ENCODE data around the gene ABCB4.

ABCB4 gene

GRCh38 chr7:87424075-87424474 lies 51.4 kb downstream of the ABCB4 start:
- DNase-seq (ENCODE audit: low read depth), result no peak

- DNase-seq (ENCODE audit: low read depth), result no peak
These were observed 55.3 kb downstream of the ABCB4 start for GRCh38 chr7:87420173-87420572.

GRCh38 chr7:87416682-87417587 lies 58.5 kb downstream of the ABCB4 start:
- peak; percentile 60 for DNase-seq (ENCODE audit: low read depth)

GRCh38 chr7:87414794-87415188 lies 60.7 kb downstream of the ABCB4 start:
- DNase-seq (ENCODE audit: low read depth), result no peak

GRCh38 chr7:87413951-87414793 lies 61.3 kb downstream of the ABCB4 start:
- DNase-seq (ENCODE audit: low read depth), result peak; percentile 64

GRCh38 chr7:87413029-87413428 lies 62.5 kb downstream of the ABCB4 start:
- DNase-seq (ENCODE audit: low read depth), result peak; percentile 71

GRCh38 chr7:87411186-87411585 lies 64.3 kb downstream of the ABCB4 start:
- DNase-seq (ENCODE audit: low read depth), result peak; percentile 8

- no peak for DNase-seq (ENCODE audit: low read depth)
These were observed 70.8 kb downstream of the ABCB4 start for GRCh38 chr7:87404674-87405073.

GRCh38 chr7:87398446-87398845 lies 77.0 kb downstream of the ABCB4 start:
- DNase-seq (ENCODE audit: low read depth), result peak; percentile 57

GRCh38 chr7:87395442-87396020 lies 79.9 kb downstream of the ABCB4 start:
- no peak for DNase-seq (ENCODE audit: low read depth)

- DNase-seq (ENCODE audit: low read depth), result no peak
These were observed 84.3 kb downstream of the ABCB4 start for GRCh38 chr7:87391020-87391701.

GRCh38 chr7:87380905-87381304 lies 94.6 kb downstream of the ABCB4 start:
- no peak for DNase-seq (ENCODE audit: low read depth)

GRCh38 chr7:87375662-87376435 lies 99.6 kb downstream of the ABCB4 start:
- DNase-seq (ENCODE audit: low read depth), result no peak

- peak; percentile 58 for DNase-seq (ENCODE audit: low read depth)
These were observed 104.8 kb downstream of the ABCB4 start for GRCh38 chr7:87370660-87371180.

- no peak for DNase-seq (ENCODE audit: low read depth)
These were observed 106.3 kb downstream of the ABCB4 start for GRCh38 chr7:87369216-87369615.

- no peak for DNase-seq (ENCODE audit: low read depth)
These were observed 111.2 kb downstream of the ABCB4 start for GRCh38 chr7:87364246-87364645.

GRCh38 chr7:87363342-87363741 lies 112.1 kb downstream of the ABCB4 start:
- DNase-seq (ENCODE audit: low read depth), result no peak

- no peak for DNase-seq (ENCODE audit: low read depth)
These were observed 114.2 kb downstream of the ABCB4 start for GRCh38 chr7:87361320-87361719.

- DNase-seq (ENCODE audit: low read depth), result no peak
These were observed 116.1 kb downstream of the ABCB4 start for GRCh38 chr7:87359366-87359765.

GRCh38 chr7:87356448-87356847 lies 119.0 kb downstream of the ABCB4 start:
- DNase-seq (ENCODE audit: low read depth), result no peak

GRCh38 chr7:87354749-87355148 lies 120.7 kb downstream of the ABCB4 start:
- DNase-seq (ENCODE audit: low read depth), result no peak
